ENCODE results near the gene GINS3. TPM values are rescaled to one million over a fixed set of nuclear protein-coding genes. Genes with fewer than 3 reads are reported as not detected.

Gene GINS3
- polyA plus RNA-seq, 1 experiment = 4.6 TPM

- no peaks in the 10 kb centered on the region for H3K36me3 ChIP-seq (ENCODE audit: control insufficient read depth, insufficient read depth, low read length)
- no peak for DNase-seq (ENCODE audit: low read depth)
- CTCF ChIA-PET = interaction anchor here (0.6 to 3.2 kb wide), 5 partner anchors 13 to 140 kb away, joined by 3 to 18 read pairs (median 5); no protein-coding TSS in a partner anchor
- POLR2A ChIA-PET = no interaction called here
- TF ChIP-seq, protein P1, sequence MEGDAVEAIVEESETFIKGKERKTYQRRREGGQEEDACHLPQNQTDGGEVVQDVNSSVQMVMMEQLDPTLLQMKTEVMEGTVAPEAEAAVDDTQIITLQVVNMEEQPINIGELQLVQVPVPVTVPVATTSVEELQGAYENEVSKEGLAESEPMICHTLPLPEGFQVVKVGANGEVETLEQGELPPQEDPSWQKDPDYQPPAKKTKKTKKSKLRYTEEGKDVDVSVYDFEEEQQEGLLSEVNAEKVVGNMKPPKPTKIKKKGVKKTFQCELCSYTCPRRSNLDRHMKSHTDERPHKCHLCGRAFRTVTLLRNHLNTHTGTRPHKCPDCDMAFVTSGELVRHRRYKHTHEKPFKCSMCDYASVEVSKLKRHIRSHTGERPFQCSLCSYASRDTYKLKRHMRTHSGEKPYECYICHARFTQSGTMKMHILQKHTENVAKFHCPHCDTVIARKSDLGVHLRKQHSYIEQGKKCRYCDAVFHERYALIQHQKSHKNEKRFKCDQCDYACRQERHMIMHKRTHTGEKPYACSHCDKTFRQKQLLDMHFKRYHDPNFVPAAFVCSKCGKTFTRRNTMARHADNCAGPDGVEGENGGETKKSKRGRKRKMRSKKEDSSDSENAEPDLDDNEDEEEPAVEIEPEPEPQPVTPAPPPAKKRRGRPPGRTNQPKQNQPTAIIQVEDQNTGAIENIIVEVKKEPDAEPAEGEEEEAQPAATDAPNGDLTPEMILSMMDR (IDR thresholded peaks at IDR 0.05; ENCODE audit: insufficient read depth, low read depth, low read length) = no peak
- peaks cover 7% of the 10 kb centered on the region for H3K27me3 ChIP-seq (ENCODE audit: control insufficient read depth, insufficient read depth, low read length)
- no peak overlapping the region for H3K4me3 ChIP-seq (ENCODE audit: low read depth, low read length)
These were observed 43.3 kb upstream of the GINS3 start for GRCh38 chr16:58348986-58349385.

GRCh38 chr16:58352690-58353089 lies 39.6 kb upstream of the GINS3 start:
- Histone ChIP-seq H3K27me3 (ENCODE audit: control insufficient read depth, insufficient read depth, low read length) (peaks cover 6% of the 10 kb centered on the region), H3K4me3 (ENCODE audit: low read depth, low read length) (no peak overlapping the region), H3K36me3 (ENCODE audit: control insufficient read depth, insufficient read depth, low read length) (no peaks in the 10 kb centered on the region)
- CTCF ChIA-PET = interaction anchor here (1.7 kb wide), 1 partner anchor 135 kb away, joined by 4 read pairs; no protein-coding TSS in a partner anchor
- TF ChIP-seq, protein P1 (IDR thresholded peaks at IDR 0.05; ENCODE audit: insufficient read depth, low read depth, low read length) = no peak
- POLR2A ChIA-PET = no interaction called here
- DNase-seq (ENCODE audit: low read depth) = no peak

GRCh38 chr16:58360041-58360634 lies 32.1 kb upstream of the GINS3 start:
- CTCF ChIA-PET = interaction anchor here (2.0 kb wide), 1 partner anchor 24 kb away, joined by 7 read pairs; no protein-coding TSS in a partner anchor

GRCh38 chr16:58361726-58362125 lies 30.5 kb upstream of the GINS3 start:
- TF ChIP-seq, protein P1 (IDR thresholded peaks at IDR 0.05; ENCODE audit: insufficient read depth, low read depth, low read length) = no peak
- no peaks in the 10 kb centered on the region for H3K36me3 ChIP-seq (ENCODE audit: control insufficient read depth, insufficient read depth, low read length)
- POLR2A ChIA-PET = no interaction called here
- H3K4me3 ChIP-seq (ENCODE audit: low read depth, low read length) = no peak overlapping the region
- DNase-seq (ENCODE audit: low read depth) = no peak
- CTCF ChIA-PET = interaction anchor here (0.6 to 2.2 kb wide), 4 partner anchors 25 to 126 kb away, joined by 4 to 9 read pairs (median 7); no protein-coding TSS in a partner anchor
- no peaks in the 10 kb centered on the region for H3K27me3 ChIP-seq (ENCODE audit: control insufficient read depth, insufficient read depth, low read length)

More at GRCh38 chr16:58360041-58360634, 32.1 kb upstream of the GINS3 start:
- Histone ChIP-seq H3K4me3 (ENCODE audit: low read depth, low read length) (no peak overlapping the region), H3K27me3 (ENCODE audit: control insufficient read depth, insufficient read depth, low read length) (no peaks in the 10 kb centered on the region), H3K36me3 (ENCODE audit: control insufficient read depth, insufficient read depth, low read length) (no peaks in the 10 kb centered on the region)
- POLR2A ChIA-PET = no interaction called here
- TF ChIP-seq, protein P1 (IDR thresholded peaks at IDR 0.05; ENCODE audit: insufficient read depth, low read depth, low read length) = no peak
- no peak for DNase-seq (ENCODE audit: low read depth)

GRCh38 chr16:58363746-58364393 lies 28.4 kb upstream of the GINS3 start:
- no peak for DNase-seq (ENCODE audit: low read depth)
- Histone ChIP-seq H3K27me3 (ENCODE audit: control insufficient read depth, insufficient read depth, low read length) (no peaks in the 10 kb centered on the region; the same call in 1 of the 2 replicates), H3K4me3 (ENCODE audit: low read depth, low read length) (no peak overlapping the region), H3K36me3 (ENCODE audit: control insufficient read depth, insufficient read depth, low read length) (no peaks in the 10 kb centered on the region)
- CTCF ChIA-PET = interaction anchor here (2.2 kb wide), 1 partner anchor 124 kb away, joined by 7 read pairs; no protein-coding TSS in a partner anchor
- POLR2A ChIA-PET = no interaction called here
- TF ChIP-seq, protein P1 (IDR thresholded peaks at IDR 0.05; ENCODE audit: insufficient read depth, low read depth, low read length) = no peak
